Ovary (tissue), 9 donors: ENCODE measurements around the gene MITF. TPM values are rescaled to one million over a fixed set of nuclear protein-coding genes. Genes with fewer than 3 reads are reported as not detected.
A peak's percentile ranks its signal among the peaks of the same experiment; 100 is the strongest.

Experiments
- DNase-seq, 5 donors: peaks; one replicate each; pipeline ENCODE4 v3.0.0-alpha.2; 2019 to 2020
- H3K27ac ChIP-seq, 2 donors: fragments of 200-600 bp; one replicate each; pipeline versions ENCODE4 v1.5.1 to v1.8.0; 2019 to 2022
- H3K27me3 ChIP-seq: fragments of 200-600 bp; one replicate; pipeline ENCODE4 v1.8.0; 2022
- H3K36me3 ChIP-seq: fragments of 200-600 bp; sonication (generic); one replicate; pipeline ENCODE4 v1.5.1; 2019
- H3K4me1 ChIP-seq: one replicate; pipeline ENCODE4 v1.8.1; 2013; ENCODE audit warnings: mild to moderate bottlenecking, moderate library complexity; ENCODE audit not compliant: insufficient read depth
- H3K4me3 ChIP-seq: fragments of 200-600 bp; sonication (generic); one replicate; pipeline ENCODE4 v1.5.1; 2017
- H3K9me3 ChIP-seq, 2 donors: fragments of 200-600 bp in 1 of 2; sonication (generic) in 1 of 2; one replicate each; pipeline versions ENCODE4 v1.5.1 to v1.8.1; 2013 to 2019; ENCODE audit warnings: mild to moderate bottlenecking in 1 of 2, moderate library complexity in 1 of 2
- EP300 ChIP-seq: sonication (generic); formaldehyde crosslinking; IDR thresholded peaks from one replicate; pipeline ENCODE4 v1.6.1; 2017; ENCODE audit warnings: antibody characterized with exemption
- POLR2A ChIP-seq: fragments of 450-650 bp; IDR thresholded peaks from one replicate; pipeline ENCODE4 v1.6.1; 2017; ENCODE audit warnings: antibody characterized with exemption, mild to moderate bottlenecking, moderate library complexity
- WGBS, 3 donors: extraction: QIAGEN DNeasy Blood & Tissue Kit in 1 of 3; methylation state at CpG; one replicate each; pipeline versions ENCODE4 v1.1.5 to v1.1.7; 2013 to 2017; 5-methylcytosine and 5-hydroxymethylcytosine counted together
- intact Hi-C, 4 donors: fragments of 100-400 bp; cut with DNase I; formaldehyde crosslinking; loops; one replicate each; pipeline versions ENCODE4 v1.11.0 to v1.15.1; 2022 to 2023
- polyA plus RNA-seq, 2 donors: library from polyadenylated mRNA; stranded (reverse); fragments of 200-250 nt in 1 of 2; fragments of 350-450 nt in 1 of 2; fragmentation: Illumina TruSeq in 1 of 2; extraction: RNeasy Lipid Tissue Mini Kit (QIAGEN cat#74804) in 1 of 2; gene quantifications; one replicate each; pipeline ENCODE4 v1.2.3, GENCODE V29; 2013 to 2014
- total RNA-seq, 7 donors: library from RNA; depleted of rRNA in 2 of 7; stranded (reverse); fragments of >200 nt in 2 of 7; fragmentation: NEBNext Ultra II Directional in 3 of 7; extraction: Animal tissue kit (Norgen Biotek cat#: 25700) in 3 of 7; gene quantifications; one replicate each; pipeline versions ENCODE4 v1.1.0 to v1.2.4, GENCODE V29; 2016 to 2023
- TF ChIP-seq, protein P1 (sequence below), 3 donors: fragments of 450-650 bp in 2 of 3; fragments of 200-600 bp in 1 of 3; IDR thresholded peaks; one replicate each; pipeline versions ENCODE4 v1.5.1 to v1.8.0; 2016 to 2022; ENCODE audit warnings: antibody characterized with exemption in 3 of 3, mild to moderate bottlenecking in 1 of 3
- donor health status: DM: no; HTN: no; CAD: no; lungs with moderate emphysema.
- donor health status: DM: no; HTN: no; CAD: no.
- donor health status: Bipolar disorder and iron deficiency.
- donor health status: DM: yes; HTN: yes; CAD: no.
- donor health status: DM: no; HTN: no; CAD: no.
- donor health status: DM: yes; HTN: yes; CAD: no.

Gene MITF
- total and polyA plus RNA-seq, 9 donors, result 13.6 to 38.0 (median 24.9) TPM

DNA sequence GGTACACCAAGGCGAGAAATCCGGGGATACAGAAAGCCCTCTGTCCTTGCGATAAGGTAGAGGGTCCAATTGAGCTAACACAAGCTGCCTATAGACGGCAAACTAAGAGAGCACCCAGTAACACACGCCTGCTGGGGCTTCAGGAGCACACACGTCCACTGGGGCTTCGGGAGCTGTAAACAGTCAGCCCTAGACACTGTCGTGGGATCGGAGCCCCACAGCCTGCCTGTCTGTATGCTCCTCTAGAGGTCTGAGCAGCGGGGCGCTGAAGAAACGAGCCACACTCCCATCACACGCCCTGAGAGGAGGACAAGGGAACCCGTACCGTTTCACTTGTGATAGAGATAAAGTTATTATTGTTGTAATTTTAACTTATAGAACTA lies 260.8 kb downstream of the MITF start:
- Histone ChIP-seq H3K9me3 (no peaks in the 10 kb centered on the region), H3K4me1 (peaks cover 3% of the 10 kb centered on the region), H3K27me3 (no peaks in the 10 kb centered on the region), H3K4me3 (peak overlapping the region; percentile 17), H3K36me3 (no peaks in the 10 kb centered on the region), H3K27ac (peak overlapping the region in 1 of 2 donors; percentile 6)
- TF ChIP-seq, protein P1, sequence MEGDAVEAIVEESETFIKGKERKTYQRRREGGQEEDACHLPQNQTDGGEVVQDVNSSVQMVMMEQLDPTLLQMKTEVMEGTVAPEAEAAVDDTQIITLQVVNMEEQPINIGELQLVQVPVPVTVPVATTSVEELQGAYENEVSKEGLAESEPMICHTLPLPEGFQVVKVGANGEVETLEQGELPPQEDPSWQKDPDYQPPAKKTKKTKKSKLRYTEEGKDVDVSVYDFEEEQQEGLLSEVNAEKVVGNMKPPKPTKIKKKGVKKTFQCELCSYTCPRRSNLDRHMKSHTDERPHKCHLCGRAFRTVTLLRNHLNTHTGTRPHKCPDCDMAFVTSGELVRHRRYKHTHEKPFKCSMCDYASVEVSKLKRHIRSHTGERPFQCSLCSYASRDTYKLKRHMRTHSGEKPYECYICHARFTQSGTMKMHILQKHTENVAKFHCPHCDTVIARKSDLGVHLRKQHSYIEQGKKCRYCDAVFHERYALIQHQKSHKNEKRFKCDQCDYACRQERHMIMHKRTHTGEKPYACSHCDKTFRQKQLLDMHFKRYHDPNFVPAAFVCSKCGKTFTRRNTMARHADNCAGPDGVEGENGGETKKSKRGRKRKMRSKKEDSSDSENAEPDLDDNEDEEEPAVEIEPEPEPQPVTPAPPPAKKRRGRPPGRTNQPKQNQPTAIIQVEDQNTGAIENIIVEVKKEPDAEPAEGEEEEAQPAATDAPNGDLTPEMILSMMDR (IDR thresholded peaks at IDR 0.05), result no peak
- no peak for TF ChIP-seq POLR2A
- no peak for TF ChIP-seq EP300
- intact Hi-C loops, result no loop called here
- DNase-seq, result peak; percentile 17 to 37 (median 21)
- 34 to 60% (median 39%) methylated on average over 15 of the region's 15 CpGs for WGBS, 3 donors

DNA sequence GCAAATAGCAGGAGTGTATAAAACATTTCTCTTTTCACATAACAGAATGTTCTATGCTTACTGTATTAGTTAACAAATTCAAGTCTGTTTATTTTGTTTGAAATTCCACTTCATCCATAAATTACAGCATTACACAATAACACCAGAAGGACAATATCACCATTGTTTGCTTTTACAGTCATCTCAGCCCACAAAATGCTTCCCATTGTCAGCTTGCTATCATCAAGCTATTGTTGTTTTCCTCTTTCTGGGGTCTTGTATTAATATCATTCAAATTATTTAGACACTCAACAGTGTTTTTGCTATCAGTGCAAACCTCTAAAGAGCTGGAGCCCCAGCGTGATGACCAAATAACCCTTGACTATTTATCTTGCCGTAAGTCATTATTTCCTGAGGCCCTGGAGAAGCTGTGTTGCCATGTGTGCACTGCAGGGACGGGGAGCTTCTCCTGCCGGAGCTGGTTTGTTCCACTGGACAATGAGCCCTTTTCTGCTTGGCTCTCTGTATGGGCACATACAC lies 261.4 kb downstream of the MITF start:
- peaks cover 3% of the 10 kb centered on the region for H3K4me1 ChIP-seq
- TF ChIP-seq POLR2A (no peak), EP300 (no peak)
- TF ChIP-seq, protein P1 (IDR thresholded peaks at IDR 0.05), result no peak
- intact Hi-C loops, result no loop called here
- no peak for DNase-seq
- no peaks in the 10 kb centered on the region for H3K9me3 ChIP-seq
- whole genome bisulfite sequencing, 3 donors, result 12 to 19% (median 16%) methylated on average over 4 of the region's 4 CpGs
- no peaks in the 10 kb centered on the region for H3K27me3 ChIP-seq
- H3K27ac ChIP-seq, result no peak overlapping the region
- H3K36me3 ChIP-seq, result no peaks in the 10 kb centered on the region
- H3K4me3 ChIP-seq, result no peak overlapping the region

DNA sequence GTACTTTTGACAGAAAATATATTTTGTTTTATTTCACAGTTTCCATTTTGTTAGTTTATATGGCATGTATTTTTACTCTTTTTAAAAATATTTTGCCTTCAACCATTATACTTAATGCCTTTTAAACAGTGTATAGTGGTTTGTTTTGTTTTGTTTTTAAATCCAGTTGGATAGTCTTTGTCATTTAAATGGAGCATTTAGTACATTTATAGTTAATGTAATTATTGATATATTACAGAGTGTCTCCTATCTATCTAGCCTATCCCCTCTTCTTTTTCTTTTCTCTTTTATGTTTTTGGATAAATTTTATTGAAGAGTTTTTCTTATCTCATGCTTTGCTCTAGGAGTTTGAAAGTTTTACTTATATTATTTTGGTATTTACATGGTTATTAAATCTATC lies 263.9 kb downstream of the MITF start:
- Histone ChIP-seq H3K27me3 (no peaks in the 10 kb centered on the region), H3K4me1 (peaks cover 3% of the 10 kb centered on the region), H3K4me3 (no peak overlapping the region), H3K36me3 (no peaks in the 10 kb centered on the region), H3K27ac (no peak overlapping the region), H3K9me3 (no peaks in the 10 kb centered on the region)
- TF ChIP-seq, protein P1 (IDR thresholded peaks at IDR 0.05), result no peak
- no peak for TF ChIP-seq POLR2A
- no peak for TF ChIP-seq EP300
- DNase-seq, result no peak
- intact Hi-C loops, result no loop called here

DNA sequence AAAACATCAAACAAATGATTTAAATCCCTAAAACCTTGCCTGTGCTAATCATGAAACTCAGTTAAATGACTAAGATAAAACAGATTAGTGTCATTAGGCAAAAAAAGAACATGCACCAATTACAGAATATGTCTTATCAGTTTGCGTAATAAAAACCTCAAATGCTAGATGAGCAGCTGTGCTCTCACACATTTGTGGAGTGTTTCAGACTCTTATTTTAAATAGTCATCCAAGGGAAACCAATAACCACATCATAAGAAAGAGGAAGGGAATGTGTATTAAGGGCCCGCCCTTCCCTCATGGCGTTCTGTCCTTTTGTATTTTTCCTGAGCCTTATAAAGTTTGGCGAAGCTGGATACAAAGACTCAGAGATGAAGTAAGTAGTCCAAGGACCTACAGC lies 266.8 kb downstream of the MITF start:
- Histone ChIP-seq H3K27me3 (no peaks in the 10 kb centered on the region), H3K4me1 (no peaks in the 10 kb centered on the region), H3K27ac (no peak overlapping the region), H3K9me3 (no peaks in the 10 kb centered on the region), H3K4me3 (no peak overlapping the region), H3K36me3 (no peaks in the 10 kb centered on the region)
- 83 to 91% (median 90%) methylated on average over 4 of the region's 4 CpGs for WGBS, 3 donors
- intact Hi-C loops, result no loop called here
- DNase-seq, result no peak
- TF ChIP-seq POLR2A (no peak), EP300 (no peak)
- TF ChIP-seq, protein P1 (IDR thresholded peaks at IDR 0.05), result no peak
